GM21786 (cell line): ENCODE measurements around the gene SMC1A.

Source experiments
- ATAC-seq: cut with Tn5 transposase; IDR thresholded peaks from one replicate; pipeline ENCODE4 v1.9.1; 2021; ENCODE audit not compliant: unreplicated experiment

The SMC1A gene

DNA sequence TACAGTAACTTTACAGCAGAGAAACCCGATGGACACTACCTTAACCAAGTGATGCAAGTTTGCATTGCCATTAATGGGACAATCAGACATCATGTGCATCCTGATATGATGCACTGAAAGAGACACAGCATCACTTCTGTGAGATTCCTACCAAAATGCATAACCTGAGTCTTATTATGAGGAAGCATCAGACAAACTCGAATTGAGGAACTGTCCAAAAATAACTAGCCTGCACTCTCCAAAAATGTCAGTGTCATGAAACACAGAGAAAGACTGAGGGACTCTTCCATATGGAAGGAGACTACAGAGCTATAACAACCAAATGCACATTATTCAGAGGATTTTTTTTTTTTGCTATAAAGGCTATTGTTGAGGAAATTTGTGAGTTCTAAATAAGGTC lies 74.5 kb downstream of the SMC1A start:
- ATAC-seq = no peak

DNA sequence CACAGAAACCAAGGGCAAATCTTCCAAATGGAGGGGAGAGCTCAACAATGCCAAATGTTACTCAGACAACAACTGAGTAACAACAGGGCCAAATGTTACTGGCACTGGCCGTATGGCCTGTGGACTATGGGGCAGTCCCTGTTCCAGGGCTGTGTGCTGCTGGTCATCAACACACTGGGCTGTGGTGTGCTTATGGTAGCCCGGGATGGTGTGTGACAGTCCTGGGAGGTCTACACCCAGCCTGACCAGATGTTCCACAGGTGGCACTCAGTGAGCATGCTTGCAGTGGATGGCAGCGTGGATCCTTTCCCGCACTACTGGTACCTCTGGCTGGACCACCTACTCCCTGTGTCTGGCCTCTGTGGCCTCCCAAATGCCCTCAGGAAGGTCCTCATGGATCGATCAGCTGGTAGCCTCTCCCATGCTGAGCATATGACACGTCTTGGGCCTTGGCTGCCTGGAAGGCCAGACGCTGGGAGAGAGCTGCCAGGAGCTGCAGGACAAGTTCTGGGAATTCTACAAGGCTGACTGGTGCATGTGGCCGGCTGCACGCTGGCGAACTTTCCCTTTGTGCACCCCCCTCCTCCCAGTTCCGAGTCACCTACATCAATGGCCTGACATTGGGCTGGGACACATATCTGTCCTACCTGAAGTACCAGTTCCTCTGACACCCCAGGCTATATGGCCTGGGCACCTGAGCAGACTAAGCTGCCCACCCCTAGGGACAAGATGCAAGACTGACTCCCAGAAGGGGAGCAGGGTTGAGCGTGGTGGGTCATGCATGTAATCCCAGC lies 81.4 kb downstream of the SMC1A start:
- ATAC-seq = no peak

DNA sequence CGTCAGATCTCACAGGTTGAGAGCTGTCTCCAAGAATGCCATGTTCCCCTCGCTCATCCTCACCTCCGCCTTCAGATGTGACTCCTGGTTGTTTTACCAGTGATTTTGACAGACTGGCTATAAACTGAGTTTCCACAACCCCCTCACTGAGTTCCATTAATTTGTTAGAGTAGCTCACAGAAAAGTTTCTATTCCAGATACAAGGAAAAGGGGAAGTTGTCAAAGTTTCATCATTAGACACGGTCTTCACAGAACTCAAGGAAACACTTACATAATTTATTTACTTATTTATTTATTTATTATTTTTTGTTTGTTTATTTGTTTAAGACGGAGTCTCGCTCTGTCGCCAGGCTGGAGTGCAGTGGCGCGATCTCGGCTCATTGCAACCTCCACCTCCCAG lies 85.4 kb downstream of the SMC1A start:
- no peak for ATAC-seq

DNA sequence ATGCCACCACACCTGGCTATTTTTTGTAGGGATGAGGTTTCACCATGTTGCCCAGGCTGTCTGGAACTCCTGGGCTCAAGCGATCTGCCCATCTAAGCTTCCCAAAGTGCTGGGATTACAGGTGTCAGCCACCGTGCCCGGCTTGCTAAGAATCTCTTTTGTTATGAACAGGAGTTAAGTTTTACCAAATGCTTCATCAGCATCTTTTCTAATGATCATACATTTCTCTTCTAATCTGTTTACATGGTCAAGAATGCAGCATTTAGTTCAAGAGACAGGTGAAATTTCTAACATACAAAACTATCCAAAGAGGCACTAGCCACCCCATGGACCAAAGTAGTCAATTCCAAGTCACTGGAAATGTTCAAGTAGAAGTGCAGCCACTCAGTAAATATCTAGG lies 88.6 kb downstream of the SMC1A start:
- no peak for ATAC-seq

DNA sequence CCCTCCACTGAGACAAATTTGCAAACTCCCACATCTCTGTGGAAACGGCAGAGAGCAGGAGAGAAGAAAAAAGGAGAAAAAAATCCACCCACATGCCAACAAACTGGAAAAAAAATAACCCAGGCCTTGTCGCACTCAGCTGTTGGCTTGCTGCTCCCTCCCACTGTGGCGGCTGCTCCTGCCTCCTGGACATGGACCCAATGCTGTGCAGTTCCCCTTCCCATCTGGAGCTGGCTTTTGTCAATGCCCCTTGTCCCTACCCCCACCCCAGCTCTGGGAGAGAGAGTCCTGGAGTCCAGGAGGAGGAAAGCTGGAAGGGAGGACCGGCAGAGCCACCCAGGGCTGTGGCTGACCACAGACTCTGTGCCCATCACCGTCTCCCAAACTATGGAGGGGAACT lies 90.2 kb downstream of the SMC1A start:
- ATAC-seq = no peak

DNA sequence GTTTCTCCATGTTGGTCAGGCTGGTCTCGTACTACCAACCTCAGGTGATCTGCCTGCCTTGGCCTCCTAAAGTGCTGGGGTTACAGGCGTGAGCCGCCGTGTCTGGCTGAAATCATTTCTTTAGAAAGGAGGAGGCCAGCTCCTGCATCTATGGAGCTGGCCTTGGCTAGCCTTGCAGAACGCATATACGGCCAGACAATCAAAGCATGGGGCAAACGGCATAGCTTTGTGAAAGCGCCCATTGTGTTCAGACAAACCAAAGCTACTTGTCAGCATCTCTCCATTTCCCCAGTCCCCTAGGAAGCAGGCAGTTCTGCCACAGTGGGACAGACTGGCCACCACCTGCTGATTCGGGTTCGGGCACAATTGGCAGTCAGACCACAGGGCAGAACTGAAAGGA lies 92.1 kb downstream of the SMC1A start:
- no peak for ATAC-seq

DNA sequence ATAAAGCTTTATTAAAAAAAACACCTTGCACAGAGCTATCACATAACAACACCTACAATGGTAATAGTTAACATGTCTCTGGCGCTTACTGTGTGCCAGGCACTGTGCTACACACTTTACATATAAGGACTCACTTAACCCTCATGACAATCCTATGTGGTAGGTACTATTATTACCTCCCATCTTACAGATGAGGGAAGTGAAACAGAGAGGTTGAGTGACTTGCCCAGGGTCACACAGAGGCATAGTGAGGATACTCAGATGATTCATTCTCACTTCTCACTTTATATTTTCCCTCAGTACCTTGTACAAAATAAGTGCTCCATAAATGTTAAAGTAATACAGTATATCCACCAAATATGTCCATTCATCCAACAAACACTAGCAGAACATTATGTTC lies 97.7 kb downstream of the SMC1A start:
- ATAC-seq = no peak
